ENCODE data around the gene C10orf90.
A peak's percentile ranks its signal among the peaks of the same experiment; 100 is the strongest.

Gene C10orf90

GRCh38 chr10:126670056-126670894 lies at the start of gene C10orf90:
C10orf90 (minus strand) TSS chr10:126670693; CDS start chr10:126670480, 213 bp downstream.
- DNase-seq (ENCODE audit: low read depth) = no peak

GRCh38 chr10:126716366-126716765 lies 45.9 kb upstream of the C10orf90 start:
- no peak for DNase-seq (ENCODE audit: low read depth)

DNA sequence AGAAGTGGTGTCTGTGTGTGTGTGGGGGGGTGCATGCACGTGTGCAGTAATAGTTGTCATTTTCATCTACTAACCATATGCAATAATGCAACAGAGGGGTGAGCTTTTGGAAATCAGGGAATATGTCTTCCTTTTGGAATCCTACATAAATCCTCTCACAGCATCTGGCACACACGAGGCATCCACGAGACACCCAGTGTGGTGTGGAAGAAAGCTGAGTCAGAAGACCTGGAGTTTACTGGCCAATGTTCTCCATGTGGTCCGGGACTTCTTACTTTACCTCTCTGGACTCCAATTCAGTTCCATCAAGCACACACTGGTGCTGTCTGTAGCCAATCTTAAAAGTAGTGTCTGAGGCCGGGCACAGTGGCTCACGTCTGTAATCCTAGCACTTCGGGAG lies 43.1 kb upstream of the C10orf90 start:
- DNase-seq (ENCODE audit: low read depth) = no peak

GRCh38 chr10:126712681-126713080 lies 42.2 kb upstream of the C10orf90 start:
- no peak for DNase-seq (ENCODE audit: low read depth)

DNA sequence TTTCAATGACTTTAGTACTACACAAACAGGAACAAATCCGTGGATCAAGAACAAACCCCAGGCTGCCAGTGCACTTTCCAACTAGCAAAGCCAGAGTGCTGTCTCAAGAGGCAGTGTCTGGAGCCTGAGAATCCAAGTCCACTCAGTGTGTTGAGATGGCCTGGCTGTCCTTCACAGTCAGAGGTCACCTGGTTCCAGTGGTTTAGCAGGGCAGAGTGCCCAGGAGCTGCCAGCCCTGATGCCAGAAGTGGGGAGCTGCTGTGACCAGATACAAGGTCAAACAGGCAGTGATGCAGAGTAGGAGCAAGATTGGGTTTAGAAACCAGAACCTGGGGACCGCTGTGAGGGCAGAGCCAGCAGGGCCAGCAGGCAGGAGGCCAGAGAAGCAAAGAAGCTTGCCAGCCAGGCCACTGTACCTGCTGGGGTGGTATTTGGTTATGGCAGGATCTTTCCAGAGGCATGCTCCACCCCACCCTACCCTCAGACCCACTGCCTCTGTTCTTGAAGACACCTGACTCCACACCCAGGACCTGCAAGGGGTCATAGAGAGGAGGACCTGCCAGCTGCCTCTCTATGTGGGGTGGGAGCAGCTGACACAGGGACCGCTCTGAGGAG lies 35.6 kb upstream of the C10orf90 start:
- DNase-seq (ENCODE audit: low read depth) = no peak

DNA sequence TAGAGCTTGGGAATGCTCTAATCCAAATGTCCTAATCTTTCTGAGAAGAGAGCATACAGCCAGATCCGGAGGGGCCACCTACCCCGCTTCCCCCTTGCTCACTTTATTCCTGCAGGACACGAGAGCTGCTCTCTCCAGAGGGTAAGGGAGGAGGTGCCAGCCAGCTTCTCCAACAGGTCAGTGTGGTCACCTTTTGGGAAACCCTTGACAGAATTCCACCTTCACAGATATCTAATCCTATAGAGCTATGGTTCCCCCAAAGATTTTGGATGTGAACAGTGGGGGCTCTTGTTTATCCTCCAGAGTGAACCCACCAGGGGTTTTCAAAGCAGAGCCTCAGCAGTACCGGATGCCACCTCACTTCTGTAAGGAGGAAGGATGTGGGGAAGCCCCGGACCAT lies 34.6 kb upstream of the C10orf90 start:
- DNase-seq (ENCODE audit: low read depth) = no peak

GRCh38 chr10:126704649-126705048 lies 34.2 kb upstream of the C10orf90 start:
- no peak for DNase-seq (ENCODE audit: low read depth)

DNA sequence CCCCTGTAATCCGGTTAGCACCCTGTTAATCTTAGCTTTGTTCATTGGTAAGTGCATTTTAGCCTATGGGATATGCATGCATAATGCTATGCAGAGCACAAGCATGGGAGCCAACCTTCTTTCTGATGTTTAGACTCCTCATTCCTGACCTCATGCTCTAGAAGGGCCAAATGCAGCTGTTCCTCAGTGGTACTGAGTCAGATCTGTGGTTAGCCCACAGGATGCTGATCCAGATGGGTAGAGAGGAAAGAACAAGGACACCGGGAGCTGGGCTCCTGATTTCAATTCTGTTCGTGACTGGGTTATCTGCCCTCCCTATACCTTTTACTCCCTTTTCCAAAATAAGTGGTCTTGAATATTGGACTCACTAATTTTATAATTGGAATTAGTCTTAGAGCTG lies 31.7 kb upstream of the C10orf90 start:
- no peak for DNase-seq (ENCODE audit: low read depth)

- no peak for DNase-seq (ENCODE audit: low read depth)
Observed at GRCh38 chr10:126701526-126701925, 31.0 kb upstream of the C10orf90 start.

- no peak for DNase-seq (ENCODE audit: low read depth)
Observed at GRCh38 chr10:126696684-126697083, 26.2 kb upstream of the C10orf90 start.

GRCh38 chr10:126691456-126691855 lies 21.0 kb upstream of the C10orf90 start:
- DNase-seq (ENCODE audit: low read depth) = no peak

DNA sequence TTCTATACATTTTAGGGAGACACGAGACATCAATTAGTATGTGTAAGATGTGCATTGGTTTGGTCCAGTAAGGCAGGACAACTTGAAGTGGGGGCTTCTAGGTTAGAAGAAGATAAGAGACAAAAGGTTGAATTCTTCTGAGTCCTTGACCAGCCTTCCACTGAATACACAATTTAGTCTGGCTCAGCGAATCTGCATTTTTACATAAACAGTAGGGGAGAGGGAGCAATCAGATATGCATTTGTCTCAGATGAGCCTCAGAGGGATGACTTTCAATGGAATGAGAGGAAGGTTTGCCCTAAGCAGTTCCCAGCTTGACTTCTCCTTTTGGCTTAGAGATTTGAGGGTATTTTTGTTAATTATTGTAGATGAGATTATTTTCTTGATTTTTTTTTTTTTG lies 20.0 kb upstream of the C10orf90 start:
- DNase-seq (ENCODE audit: low read depth) = no peak

GRCh38 chr10:126689461-126689994 lies 19.0 kb upstream of the C10orf90 start:
- DNase-seq (ENCODE audit: low read depth) = no peak

DNA sequence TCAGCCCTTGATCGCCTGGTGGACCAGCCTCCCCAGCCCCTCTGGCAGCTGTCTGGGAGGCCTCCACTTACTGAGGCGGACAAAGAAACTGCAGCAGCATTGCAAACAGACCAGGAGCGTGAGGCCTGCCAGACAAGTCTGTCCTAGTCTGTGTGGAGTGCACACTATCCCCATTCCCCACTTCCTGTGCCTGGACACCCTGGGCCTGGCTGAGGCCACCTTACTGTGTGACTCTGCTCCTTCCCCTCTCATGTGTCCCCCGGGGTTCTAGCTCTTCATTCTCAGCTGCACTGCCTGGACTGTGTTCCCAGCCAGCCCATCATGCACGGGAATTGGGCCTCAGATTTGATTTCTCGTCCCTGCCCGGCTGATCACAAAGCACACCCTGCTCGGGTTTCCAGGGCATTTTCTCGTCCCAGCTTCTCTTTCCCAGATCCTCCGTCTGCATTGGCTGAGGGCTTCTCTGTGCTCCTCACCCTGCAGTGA lies 16.7 kb upstream of the C10orf90 start:
- no peak for DNase-seq (ENCODE audit: low read depth)

GRCh38 chr10:126686719-126687118 lies 16.2 kb upstream of the C10orf90 start:
- DNase-seq (ENCODE audit: low read depth) = no peak

GRCh38 chr10:126686268-126686667 lies 15.8 kb upstream of the C10orf90 start:
- DNase-seq (ENCODE audit: low read depth) = peak; percentile 3

GRCh38 chr10:126685756-126686155 lies 15.3 kb upstream of the C10orf90 start:
- no peak for DNase-seq (ENCODE audit: low read depth)

GRCh38 chr10:126684171-126684745 lies 13.8 kb upstream of the C10orf90 start:
- no peak for DNase-seq (ENCODE audit: low read depth)

GRCh38 chr10:126683466-126683865 lies 13.0 kb upstream of the C10orf90 start:
- no peak for DNase-seq (ENCODE audit: low read depth)

DNA sequence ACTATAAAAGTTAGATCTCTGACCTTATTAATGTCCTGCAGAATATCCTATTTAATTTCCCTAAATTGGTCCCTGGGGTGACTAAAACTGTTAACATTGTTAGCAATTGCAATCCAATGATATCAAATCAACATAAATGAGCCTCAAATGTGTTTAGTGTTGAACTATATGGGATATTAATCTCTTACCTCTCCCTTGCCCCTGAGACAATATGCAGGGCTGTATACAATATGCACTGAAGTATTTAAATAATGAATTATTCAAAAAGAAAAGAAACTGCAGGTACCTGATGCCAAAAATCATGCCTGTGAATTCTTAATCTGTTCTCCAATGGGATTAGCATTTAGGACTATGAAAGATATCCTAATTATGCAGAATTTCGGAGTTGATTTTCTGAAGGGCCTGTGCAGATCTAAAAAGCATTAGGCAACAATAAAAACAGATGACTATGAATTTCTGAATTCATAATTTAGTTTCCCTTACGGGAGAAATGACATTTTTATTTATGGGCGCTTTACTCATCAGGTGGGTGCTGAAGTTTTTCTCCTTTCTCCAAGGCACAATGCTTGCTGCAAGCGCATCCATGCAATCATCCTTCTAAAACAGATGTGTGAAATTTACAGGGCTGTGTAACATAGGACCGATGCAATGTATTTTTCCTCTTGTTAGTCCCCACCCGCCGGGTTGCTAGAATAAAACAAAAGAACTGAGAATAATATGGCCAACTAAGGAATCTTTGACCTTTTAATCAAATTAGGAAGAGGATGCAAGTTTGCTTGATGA lies 5.4 kb upstream of the C10orf90 start:
- DNase-seq (ENCODE audit: low read depth) = no peak

DNA sequence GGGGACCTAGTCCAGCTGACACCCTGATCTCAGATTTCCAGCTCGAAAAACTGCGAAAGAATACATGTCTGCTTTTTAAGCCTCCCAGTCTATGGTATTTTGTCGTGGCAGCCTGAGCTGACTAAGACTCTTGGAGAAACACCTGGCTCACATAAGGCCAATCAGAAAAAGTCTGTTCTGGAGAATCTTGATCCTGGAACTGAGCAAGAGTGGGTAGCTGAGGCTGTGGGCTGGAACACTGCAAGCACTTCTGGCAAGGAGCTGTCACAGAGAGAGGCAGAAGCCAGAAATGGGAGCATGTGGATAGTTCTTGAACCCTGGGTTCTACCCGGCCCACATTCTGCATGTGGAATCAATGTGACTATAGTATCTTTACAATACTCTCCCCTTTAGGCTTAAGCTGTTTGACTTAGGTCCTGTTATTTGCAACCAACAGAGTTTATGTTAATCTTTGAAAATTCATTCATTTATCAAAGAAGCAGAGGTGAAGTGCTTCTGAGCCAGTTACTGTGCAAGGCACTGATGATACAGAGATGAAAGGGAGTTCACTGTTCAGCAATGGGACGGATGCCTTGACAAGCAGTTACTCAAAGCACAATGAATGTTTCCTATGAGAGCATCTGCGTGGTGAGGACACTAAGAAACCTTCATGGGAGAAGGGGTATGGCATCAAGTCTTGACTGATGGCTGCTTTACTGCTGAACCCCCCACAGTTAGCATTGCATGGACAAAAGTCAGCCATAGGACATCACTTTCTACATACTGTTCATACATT lies 4.4 kb upstream of the C10orf90 start:
- DNase-seq (ENCODE audit: low read depth) = no peak

Measured in EH (cell line).